Lower leg skin (tissue), 4 donors: ENCODE measurements around the gene COMMD7. TPM values are rescaled to one million over a fixed set of nuclear protein-coding genes. Genes with fewer than 3 reads are reported as not detected.
"Not testable (repeated sequence)": the region's sequence is repeated elsewhere in the genome, so short reads cannot be mapped to it uniquely, and the experiment has no call there.

Experiments used
- DNase-seq, 2 donors: peaks; one replicate each; pipeline ENCODE4 v3.0.0-alpha.2; 2019; ENCODE audit warnings: low spot score in 2 of 2
- H3K4me3 ChIP-seq: fragments of 200-600 bp; sonication (generic); 2 replicates; pipeline ENCODE4 v1.5.1; 2017; ENCODE audit warnings: mild to moderate bottlenecking, low read depth; ENCODE audit not compliant: poor library complexity, severe bottlenecking
- CTCF ChIP-seq, 3 donors: fragments of 450-650 bp; IDR thresholded peaks; one replicate each; pipeline ENCODE4 v1.5.1; 2016; ENCODE audit warnings: antibody characterized with exemption in 3 of 3, mild to moderate bottlenecking in 3 of 3, moderate library complexity in 2 of 3
- POLR2A ChIP-seq, 2 donors: fragments of 450-650 bp; IDR thresholded peaks; one replicate each; pipeline ENCODE4 v1.6.1; 2016 to 2017; ENCODE audit warnings: antibody characterized with exemption in 2 of 2, mild to moderate bottlenecking in 1 of 2, moderate library complexity in 1 of 2
- WGBS, 2 donors: methylation state at CpG; one replicate each; pipeline ENCODE4 v1.1.5; 2018; 5-methylcytosine and 5-hydroxymethylcytosine counted together
- intact Hi-C: fragments of 100-400 bp; cut with DNase I; formaldehyde crosslinking; loops from one replicate; pipeline ENCODE4 v1.15.0; 2023; ENCODE audit warnings: low total_unique reads
- total RNA-seq, 4 donors: library from RNA; depleted of rRNA; stranded (reverse); fragments of >200 nt; gene quantifications; one replicate each; pipeline ENCODE4 v1.1.0, GENCODE V29; 2016

The COMMD7 gene
- total RNA-seq, 4 donors from 2014 or later, result 16.9 to 21.0 (median 18.7) TPM

- DNase-seq, result no peak
Measured at GRCh38 chr20:32767418-32768198, 24.3 kb upstream of the COMMD7 start.

GRCh38 chr20:32765230-32765875 lies 22.1 kb upstream of the COMMD7 start:
- 70 to 78% methylated on average over 17 of the region's 17 CpGs for WGBS, 2 donors
- H3K4me3 ChIP-seq, intact Hi-C loops: not testable (repeated sequence)
- DNase-seq, result peak in 1 of 2 donors; percentile 64

More at GRCh38 chr20:32767418-32768198, 24.3 kb upstream of the COMMD7 start:
- 76 to 79% methylated on average over 9 of the region's 9 CpGs for WGBS, 2 donors
- TF ChIP-seq CTCF (IDR thresholded peaks at IDR 0.05), result no peak
- no peak for TF ChIP-seq POLR2A (IDR thresholded peaks at IDR 0.05)
- intact Hi-C loops, result no loop called here
- no peak overlapping the region for H3K4me3 ChIP-seq

GRCh38 chr20:32764005-32764960 lies 21.0 kb upstream of the COMMD7 start:
- no peak for DNase-seq
- WGBS, 2 donors, result 64 to 68% methylated on average over 17 of the region's 17 CpGs
- H3K4me3 ChIP-seq, result no peak overlapping the region
- intact Hi-C loops, result no loop called here
- no peak for TF ChIP-seq POLR2A (IDR thresholded peaks at IDR 0.05)
- no peak for TF ChIP-seq CTCF (IDR thresholded peaks at IDR 0.05)

- no peak for DNase-seq
- 24 to 32% methylated on average over 24 to 37 of the region's 40 CpGs for WGBS, 2 donors
- intact Hi-C loops, result no loop called here
- peak overlapping the region; percentile 73 for H3K4me3 ChIP-seq
- TF ChIP-seq CTCF (IDR thresholded peaks at IDR 0.05) (no peak), POLR2A (IDR thresholded peaks at IDR 0.05) (no peak)
Measured at GRCh38 chr20:32763202-32764004, 20.1 kb upstream of the COMMD7 start.

- TF ChIP-seq CTCF (IDR thresholded peaks at IDR 0.05) (no peak), POLR2A (IDR thresholded peaks at IDR 0.05) (no peak)
- intact Hi-C loops, result no loop called here
- H3K4me3 ChIP-seq, result peak overlapping the region; percentile 73
- no peak for DNase-seq
- WGBS, 2 donors, result 1% methylated on average over 14 to 28 of the region's 30 CpGs
Measured at GRCh38 chr20:32762754-32763201, 19.5 kb upstream of the COMMD7 start.
